HEK293T (cell line): ENCODE results near the gene FRMD4B.

Experiments
- ARNT ChIP-seq: fragments of 450-650 bp; IDR thresholded peaks from 2 replicates; pipeline ENCODE4 v1.6.1; 2017; ENCODE audit warnings: mild to moderate bottlenecking
- BHLHE40 ChIP-seq: fragments of 450-650 bp; IDR thresholded peaks from 2 replicates; pipeline ENCODE4 v1.6.1; 2016; ENCODE audit warnings: mild to moderate bottlenecking, moderate library complexity, borderline replicate concordance
- NFRKB ChIP-seq: fragments of 450-650 bp; IDR thresholded peaks from 2 replicates; pipeline ENCODE4 v1.6.1; 2016; ENCODE audit warnings: mild to moderate bottlenecking, moderate library complexity
- TARDBP ChIP-seq: fragments of 450-650 bp; IDR thresholded peaks from 2 replicates; pipeline ENCODE4 v1.6.1; 2016

- TF ChIP-seq NFRKB (no peak), BHLHE40 (no peak), TARDBP (no peak), ARNT (no peak)
Measured at GRCh38 chr3:69409011-69409410, 23.1 kb upstream of the FRMD4B start.
